Measurements from ENCODE around the gene LOXL1.

GRCh38 chr15:73925848-73926218 lies 429 bp upstream of the LOXL1 start:
- no peak for TF ChIP-seq CTCF (IDR thresholded peaks at IDR 0.05)
- no peak for TF ChIP-seq POLR2A (IDR thresholded peaks at IDR 0.05)

Data from body of pancreas (tissue), 4 donors.